ENCODE data around the gene MICOS13.

The MICOS13 gene

DNA sequence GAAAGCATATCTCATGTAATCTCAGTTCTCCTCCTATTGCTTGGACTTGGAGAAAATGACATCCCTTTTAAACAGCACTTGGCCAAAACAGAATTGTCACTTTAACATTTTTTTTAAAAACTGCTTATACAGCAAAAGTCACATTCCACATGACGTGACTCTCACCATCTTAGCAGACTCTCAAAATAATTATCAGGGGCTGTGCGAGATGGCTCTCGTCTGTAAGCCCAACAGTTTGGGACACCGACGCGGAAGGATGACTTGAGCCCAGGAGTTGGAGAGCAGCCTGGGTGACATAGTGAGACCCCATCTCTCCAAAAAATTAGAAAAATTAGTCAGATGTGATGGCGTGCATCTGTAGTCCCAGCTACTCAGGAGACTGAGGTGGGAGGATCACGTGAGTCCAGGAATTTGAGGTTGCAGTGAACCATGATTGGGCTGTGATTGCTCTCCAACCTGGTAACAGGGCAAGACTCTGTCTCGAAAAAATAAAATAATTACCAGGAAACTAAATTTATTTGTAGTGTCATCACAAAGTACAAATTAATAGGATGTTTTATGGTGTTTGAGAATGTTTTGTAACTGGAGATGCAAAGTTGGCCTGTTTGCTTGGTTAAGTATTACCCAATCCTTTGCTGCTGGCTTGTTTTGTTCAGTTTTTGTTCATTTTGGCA, 48.6 kb downstream of the MICOS13 start:
- in situ Hi-C loops (cut with MboI; ENCODE audit: low sequenced_read_pairs) = no loop called here

DNA sequence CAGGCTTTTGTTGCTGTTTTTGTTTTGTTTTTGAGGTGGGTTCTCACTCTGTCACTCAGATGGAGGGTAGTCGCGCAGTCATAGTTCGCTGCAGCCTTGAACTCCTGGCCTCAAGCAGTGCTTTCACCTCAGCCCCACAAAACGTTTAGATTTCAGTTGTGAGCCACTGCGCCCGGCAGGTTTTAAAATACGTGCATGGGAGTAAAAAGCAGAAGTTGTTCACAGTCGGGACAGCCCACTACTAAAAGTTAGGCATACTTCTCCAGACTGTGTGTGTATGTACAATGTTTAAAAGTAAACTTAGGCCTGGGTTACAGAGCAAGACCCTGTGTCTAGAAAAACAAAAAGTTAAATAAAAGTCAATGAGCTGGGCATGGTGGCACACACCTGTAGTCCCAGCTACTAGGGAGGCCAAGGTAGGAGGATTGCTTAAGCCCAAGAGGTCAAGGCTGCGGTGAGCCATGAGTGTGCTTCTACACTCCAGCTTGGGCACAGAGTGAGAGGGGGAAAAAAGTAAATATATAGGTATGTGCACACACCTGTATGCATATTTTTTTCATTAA, 51.3 kb downstream of the MICOS13 start:
- in situ Hi-C loops (cut with MboI; ENCODE audit: low sequenced_read_pairs) = no loop called here

DNA sequence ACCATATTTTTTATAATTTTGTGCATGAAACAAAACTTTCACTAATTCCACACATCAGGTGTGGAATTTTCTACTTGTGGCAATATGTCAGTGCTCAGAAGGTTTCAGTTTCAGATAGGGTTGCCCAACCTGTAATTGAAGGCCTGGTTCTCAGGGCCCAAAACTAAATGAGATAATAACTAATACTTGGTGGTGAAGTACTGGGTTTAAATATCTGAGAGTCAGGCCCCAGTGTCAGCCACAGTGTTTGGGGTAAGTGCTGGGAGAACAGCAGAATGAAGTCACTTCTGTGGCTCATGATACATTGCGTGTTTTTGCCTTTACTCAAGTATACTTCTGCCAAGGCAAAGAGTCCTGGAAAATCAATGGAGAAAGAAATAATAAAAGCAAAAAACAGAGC, 51.9 kb downstream of the MICOS13 start:
- in situ Hi-C loops (cut with MboI; ENCODE audit: low sequenced_read_pairs) = no loop called here
